D721Med (cell line): ENCODE data around the gene PIRT.
A peak's percentile ranks its signal among the peaks of the same experiment; 100 is the strongest.
"Not testable (repeated sequence)": the region's sequence is repeated elsewhere in the genome, so short reads cannot be mapped to it uniquely, and the experiment has no call there.

Experiments
- DNase-seq: peaks from one replicate; pipeline ENCODE4 v3.0.0; 2011; ENCODE audit warnings: low spot score; ENCODE audit not compliant: insufficient read length
- FAIRE-seq: peaks from 2 replicates; lab custom pipeline; 2011; peaks lifted over from hg19 to GRCh38; lab: Jason Lieb, UNC
- TF ChIP-seq, protein P1 (sequence below): IDR thresholded peaks from 2 replicates; pipeline ENCODE4 v1.5.1; 2012; ENCODE audit warnings: mild to moderate bottlenecking, control low read depth; ENCODE audit not compliant: insufficient read depth; ENCODE audit errors: missing control alignments

Gene PIRT

DNA sequence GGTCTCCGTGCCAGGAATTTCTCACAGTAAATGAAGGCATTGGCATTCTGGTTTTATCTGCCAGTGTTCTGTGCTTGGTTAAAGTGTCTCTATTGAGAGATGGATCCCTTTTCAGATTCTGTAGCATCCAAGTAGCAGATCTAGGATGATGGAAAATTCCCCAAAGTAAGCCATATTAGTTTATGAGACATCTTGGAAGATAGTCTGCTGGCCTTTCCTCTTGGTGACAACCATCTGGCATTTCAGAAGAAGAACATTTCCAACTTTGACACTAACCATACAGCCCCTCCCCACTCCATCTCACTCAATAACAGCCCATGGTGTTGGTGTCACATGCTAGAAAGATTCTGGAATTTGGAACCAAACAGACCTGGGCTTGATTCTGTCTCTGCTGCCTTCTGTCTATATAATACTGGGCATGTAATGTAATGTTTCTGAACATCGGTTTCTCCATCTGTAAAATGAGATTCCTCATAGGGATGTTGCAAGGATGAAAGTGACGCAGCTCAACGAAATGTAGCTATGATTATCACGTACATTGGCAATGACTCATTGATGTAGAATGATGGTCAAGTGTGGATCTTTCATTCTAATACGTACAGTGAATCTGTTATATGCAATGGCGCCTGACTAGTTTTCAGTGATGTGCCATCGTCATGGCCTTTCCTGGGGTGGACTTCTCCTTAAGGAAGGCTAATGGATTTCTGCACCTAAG, 32.6 kb upstream of the PIRT start:
- no peak for DNase-seq
- TF ChIP-seq, protein P1, sequence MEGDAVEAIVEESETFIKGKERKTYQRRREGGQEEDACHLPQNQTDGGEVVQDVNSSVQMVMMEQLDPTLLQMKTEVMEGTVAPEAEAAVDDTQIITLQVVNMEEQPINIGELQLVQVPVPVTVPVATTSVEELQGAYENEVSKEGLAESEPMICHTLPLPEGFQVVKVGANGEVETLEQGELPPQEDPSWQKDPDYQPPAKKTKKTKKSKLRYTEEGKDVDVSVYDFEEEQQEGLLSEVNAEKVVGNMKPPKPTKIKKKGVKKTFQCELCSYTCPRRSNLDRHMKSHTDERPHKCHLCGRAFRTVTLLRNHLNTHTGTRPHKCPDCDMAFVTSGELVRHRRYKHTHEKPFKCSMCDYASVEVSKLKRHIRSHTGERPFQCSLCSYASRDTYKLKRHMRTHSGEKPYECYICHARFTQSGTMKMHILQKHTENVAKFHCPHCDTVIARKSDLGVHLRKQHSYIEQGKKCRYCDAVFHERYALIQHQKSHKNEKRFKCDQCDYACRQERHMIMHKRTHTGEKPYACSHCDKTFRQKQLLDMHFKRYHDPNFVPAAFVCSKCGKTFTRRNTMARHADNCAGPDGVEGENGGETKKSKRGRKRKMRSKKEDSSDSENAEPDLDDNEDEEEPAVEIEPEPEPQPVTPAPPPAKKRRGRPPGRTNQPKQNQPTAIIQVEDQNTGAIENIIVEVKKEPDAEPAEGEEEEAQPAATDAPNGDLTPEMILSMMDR, result no peak
- FAIRE-seq, result no peak

DNA sequence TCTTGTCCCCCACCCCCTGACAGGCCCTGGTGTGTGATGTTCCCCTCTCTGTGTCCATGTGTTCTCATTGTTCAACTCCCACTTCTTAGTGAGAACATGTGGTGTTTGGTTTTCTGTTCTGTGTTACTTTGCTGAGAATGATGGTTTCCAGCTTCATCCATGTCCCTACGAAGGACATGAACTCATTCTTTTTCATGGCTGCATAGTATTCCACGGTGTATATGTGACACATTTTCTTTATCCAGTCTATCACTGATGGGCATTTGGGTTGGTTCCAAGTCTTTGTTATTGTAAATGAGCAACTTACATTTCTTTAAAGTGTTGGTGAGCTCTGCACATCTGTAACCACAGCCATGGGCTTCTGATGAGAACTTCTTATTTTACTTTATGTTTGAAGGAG, 30.9 kb upstream of the PIRT start:
- DNase-seq, FAIRE-seq: not testable (repeated sequence)

DNA sequence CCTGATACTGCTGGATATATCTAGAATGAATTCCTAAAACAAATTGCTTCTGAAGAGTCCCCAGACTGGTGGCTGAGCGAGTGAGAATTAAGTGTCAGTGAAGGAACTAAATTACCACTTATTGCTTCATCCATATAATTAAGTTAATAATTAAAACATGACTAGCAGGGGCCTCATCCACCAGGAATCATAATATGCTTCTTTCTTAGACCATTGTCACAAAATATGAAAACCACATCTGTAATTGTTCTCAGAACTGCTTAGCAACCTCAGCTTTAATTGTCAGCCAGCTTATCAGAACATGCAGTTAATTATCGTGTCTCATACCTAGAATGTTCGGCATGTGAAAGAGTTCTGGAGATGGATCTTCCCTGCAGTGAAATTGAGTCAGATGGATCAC, 21.2 kb upstream of the PIRT start:
- DNase-seq, result no peak
- TF ChIP-seq, protein P1, result no peak
- FAIRE-seq, result no peak

DNA sequence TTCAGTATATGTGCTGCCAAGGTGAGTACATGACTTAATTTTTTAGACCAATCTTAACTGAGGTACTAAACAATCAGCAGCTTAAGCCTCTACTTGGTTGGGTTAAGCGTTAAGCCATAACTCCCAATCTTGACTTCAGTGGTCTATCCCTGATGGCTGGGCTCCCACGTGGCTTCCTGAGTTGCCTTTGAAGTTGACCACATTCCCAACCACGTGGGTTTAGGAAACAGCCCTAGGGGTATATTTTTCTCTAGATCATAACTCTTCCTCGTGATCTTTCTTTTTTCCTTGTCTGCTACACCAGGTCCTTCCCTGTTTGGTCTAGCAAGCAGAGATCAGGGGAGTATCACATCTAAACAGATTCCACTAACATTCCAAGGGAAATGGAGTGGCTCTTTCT, 20.1 kb upstream of the PIRT start:
- TF ChIP-seq, protein P1, result no peak
- DNase-seq (no peak), FAIRE-seq (no peak)

DNA sequence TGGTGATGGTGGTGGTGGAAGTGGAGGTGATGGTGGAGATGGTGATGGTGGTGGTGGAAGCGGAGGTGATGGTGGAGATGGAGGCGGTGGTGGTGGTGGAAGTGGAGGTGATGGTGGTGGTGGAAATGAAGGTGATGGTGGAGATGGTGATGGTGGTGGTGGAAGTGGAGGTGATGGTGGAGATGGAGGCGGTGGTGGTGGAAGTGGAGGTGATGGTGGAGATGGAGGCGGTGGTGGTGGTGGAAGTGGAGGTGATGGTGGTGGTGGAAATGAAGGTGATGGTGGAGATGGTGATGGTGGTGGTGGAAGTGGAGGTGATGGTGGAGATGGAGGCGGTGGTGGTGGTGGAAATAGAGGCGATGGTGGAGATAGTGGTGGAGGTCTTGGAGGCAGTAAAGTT, 8.7 kb upstream of the PIRT start:
- DNase-seq, FAIRE-seq: not testable (repeated sequence)

DNA sequence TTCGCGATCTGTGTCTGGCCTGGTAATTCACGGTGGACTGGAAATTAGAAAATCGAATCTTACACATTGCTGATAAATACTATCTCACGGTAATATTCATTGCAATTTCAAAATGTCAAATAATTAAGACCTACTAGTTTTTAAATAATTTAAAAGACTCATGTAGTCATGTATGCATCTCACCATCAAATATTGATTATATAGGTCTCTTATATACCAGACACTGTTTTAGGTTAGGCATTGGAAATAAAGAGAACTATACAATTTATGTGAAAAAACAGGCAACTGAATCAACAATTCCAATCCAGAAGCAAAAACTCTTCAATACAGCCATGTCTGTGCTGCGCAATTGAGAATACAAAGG, 7.5 kb upstream of the PIRT start:
- TF ChIP-seq, protein P1, result no peak
- no peak for FAIRE-seq
- DNase-seq, result no peak

DNA sequence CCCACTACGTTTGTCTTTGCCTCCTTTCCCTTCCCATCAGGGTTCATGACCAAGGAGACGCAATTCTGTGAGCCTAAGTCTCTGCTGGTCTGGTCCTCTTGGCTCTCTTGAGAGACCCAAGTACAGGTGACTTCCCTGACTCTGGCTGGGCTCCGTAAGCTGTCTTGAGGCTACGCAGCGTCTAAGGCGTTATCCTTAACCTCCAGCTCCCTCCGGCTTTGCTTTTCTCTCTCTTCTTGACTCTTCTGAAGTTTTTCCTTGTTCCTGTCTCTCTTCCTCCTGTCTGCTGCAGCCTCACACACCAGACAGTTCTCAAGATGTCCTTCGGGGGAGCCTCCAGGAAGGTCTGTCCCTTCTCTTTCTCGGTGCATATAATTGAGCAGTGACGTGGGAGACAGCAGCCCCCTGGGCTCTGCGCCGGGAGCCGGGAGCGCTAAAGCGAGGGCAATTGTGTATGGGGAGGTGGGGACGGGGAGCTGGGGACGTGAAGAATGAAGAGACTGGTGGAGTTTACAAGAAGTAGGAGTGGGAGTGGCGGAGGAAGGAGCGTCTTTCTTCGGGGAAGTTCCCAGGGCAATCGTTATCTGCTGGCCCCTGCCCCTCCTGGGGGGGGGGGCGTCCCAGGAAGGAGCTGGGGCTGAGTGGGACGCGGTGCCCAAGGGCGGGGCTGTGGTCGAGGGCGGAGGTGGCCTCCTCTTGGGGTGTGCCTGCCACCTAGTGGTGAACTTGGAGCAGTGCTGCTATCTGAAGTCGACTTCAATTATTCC, 6.9 kb upstream of the PIRT start:
- TF ChIP-seq, protein P1, result peak; percentile 68
- peak; percentile 69 for DNase-seq
- no peak for FAIRE-seq

DNA sequence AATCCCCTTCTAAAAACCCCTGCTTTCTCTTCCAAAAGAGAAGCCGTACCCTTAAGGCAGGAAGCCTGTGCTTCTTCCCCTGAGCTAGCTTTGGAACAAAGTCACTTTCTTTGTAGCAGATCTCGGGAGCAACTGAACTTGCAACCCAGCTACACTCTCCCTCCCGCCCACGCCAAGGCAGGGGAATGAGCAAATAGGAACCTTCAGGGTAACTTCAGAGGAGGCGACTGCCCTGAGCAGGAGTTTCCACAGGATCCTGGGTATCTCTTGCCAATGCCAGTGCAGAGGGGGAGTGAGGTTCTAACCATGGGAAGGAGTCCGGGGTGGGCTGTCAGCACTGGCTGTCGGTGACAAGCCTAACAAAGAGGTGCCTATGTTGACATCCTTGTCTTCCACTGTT, 5.9 kb upstream of the PIRT start:
- no peak for DNase-seq
- no peak for FAIRE-seq
- TF ChIP-seq, protein P1, result no peak
